Effector memory CD4-positive, alpha-beta T cell (primary cell): ENCODE measurements around the gene SMCO4.
"Not testable (repeated sequence)": the region's sequence is repeated elsewhere in the genome, so short reads cannot be mapped to it uniquely, and the experiment has no call there.

Experiments
- DNase-seq, 3 donors: peaks; one replicate each; pipeline ENCODE4 v3.0.0-alpha.2; 2020
- H3K27ac ChIP-seq: 2 replicates; pipeline ENCODE4 v1.7.0; 2013; ENCODE audit warnings: mild to moderate bottlenecking, low read length, moderate library complexity; ENCODE audit not compliant: insufficient read depth, poor library complexity, severe bottlenecking
- H3K27me3 ChIP-seq: replicated peaks from 2 replicates; pipeline ENCODE4 v1.7.0; 2013; ENCODE audit warnings: mild to moderate bottlenecking, low read length; ENCODE audit not compliant: insufficient read depth, control insufficient read depth, poor library complexity, severe bottlenecking
- H3K36me3 ChIP-seq: 2 replicates; pipeline ENCODE4 v1.7.0; 2013; ENCODE audit warnings: mild to moderate bottlenecking, low read length, moderate library complexity; ENCODE audit not compliant: control insufficient read depth, insufficient read depth
- H3K4me1 ChIP-seq: 2 replicates; pipeline ENCODE4 v1.7.0; 2013; ENCODE audit warnings: low read length, mild to moderate bottlenecking; ENCODE audit not compliant: control insufficient read depth, insufficient read depth, poor library complexity, severe bottlenecking
- H3K4me3 ChIP-seq: 2 replicates; pipeline ENCODE4 v1.7.0; 2013; ENCODE audit warnings: low read length, low read depth, mild to moderate bottlenecking; ENCODE audit not compliant: insufficient read depth, poor library complexity, severe bottlenecking
- H3K9me3 ChIP-seq: 2 replicates; pipeline ENCODE4 v1.7.0; 2013; ENCODE audit warnings: mild to moderate bottlenecking, low read length, moderate library complexity; ENCODE audit not compliant: control insufficient read depth

SMCO4 gene

DNA sequence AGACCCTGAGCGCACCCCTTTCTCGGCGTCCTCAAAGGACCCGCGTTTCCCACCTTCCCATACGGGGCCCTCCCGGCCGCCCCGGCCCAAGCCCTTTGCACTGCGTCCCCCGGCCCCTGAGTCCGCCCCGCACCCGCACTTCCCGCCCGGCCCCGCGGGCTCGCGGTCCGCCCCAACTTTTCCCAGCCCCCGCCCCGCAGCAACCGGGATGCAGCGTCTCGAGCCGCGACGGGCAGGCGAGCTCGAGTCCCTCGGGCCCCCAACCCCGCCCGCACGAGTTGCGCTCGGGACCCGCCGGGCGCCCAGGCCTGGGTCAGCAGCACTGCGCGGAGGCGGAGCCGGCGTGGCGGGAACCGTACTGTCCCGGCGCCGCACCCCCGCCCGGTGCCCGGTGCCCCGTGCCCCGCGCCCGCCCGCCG, 371 bp downstream of the SMCO4 start:
- H3K4me3 ChIP-seq = peak overlapping the region; percentile 85
- DNase-seq = no peak
- peak overlapping the region; percentile 57 for H3K27ac ChIP-seq
- H3K9me3 ChIP-seq = no peaks in the 10 kb centered on the region
- H3K36me3 ChIP-seq = no peaks in the 10 kb centered on the region
- H3K27me3 ChIP-seq = no peaks in the 10 kb centered on the region
- H3K4me1 ChIP-seq = peaks cover 10% of the 10 kb centered on the region

DNA sequence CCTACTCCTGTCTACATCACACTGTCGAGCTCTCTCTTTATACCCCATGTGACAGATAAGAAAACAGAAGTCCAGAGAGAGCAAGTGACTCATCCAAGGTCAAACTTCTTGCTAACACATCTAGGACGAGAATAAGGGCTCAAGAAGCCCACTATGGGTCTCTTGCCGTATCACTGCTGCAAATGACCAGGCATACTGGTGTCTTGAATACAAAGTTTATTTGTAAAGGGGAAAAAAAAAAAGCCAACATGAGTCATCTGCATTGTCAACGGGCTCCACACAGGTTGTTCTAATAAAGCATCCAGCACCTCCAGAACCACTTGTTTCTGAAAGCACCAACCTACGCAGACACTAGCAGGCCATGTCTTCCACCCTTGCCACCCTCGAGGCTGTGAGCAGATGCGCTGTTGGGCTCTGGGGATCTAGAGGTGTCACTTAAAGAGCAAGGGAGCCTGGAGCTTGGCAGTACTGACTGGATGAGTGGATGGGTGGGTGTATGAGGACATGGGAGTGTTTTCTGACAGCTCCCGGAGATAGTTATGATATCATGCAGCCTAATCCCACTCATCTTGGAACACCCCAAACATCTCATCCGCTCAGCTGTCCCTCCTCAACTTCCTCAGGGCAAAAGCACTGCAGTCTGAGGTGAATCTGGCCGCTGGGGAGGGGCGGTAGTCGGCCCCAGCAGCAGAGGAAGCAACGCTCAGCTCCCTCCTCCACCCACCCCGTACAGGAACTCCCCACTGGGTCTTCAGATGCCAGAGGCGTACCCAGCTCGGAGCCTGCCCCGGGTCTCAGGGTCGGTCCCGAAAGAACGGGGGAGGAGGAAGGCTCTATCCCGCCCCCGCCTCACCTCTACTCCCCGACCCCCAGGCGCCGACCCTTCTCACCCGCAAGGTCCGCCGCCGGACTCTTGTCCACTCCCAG, 1.0 kb downstream of the SMCO4 start:
- Histone ChIP-seq H3K36me3 (no peaks in the 10 kb centered on the region), H3K4me1 (peaks cover 10% of the 10 kb centered on the region), H3K4me3 (peak overlapping the region; percentile 85), H3K27ac (peak overlapping the region; percentile 57), H3K9me3 (no peaks in the 10 kb centered on the region), H3K27me3 (no peaks in the 10 kb centered on the region)
- peak; percentile 14 to 28 (median 15) for DNase-seq

DNA sequence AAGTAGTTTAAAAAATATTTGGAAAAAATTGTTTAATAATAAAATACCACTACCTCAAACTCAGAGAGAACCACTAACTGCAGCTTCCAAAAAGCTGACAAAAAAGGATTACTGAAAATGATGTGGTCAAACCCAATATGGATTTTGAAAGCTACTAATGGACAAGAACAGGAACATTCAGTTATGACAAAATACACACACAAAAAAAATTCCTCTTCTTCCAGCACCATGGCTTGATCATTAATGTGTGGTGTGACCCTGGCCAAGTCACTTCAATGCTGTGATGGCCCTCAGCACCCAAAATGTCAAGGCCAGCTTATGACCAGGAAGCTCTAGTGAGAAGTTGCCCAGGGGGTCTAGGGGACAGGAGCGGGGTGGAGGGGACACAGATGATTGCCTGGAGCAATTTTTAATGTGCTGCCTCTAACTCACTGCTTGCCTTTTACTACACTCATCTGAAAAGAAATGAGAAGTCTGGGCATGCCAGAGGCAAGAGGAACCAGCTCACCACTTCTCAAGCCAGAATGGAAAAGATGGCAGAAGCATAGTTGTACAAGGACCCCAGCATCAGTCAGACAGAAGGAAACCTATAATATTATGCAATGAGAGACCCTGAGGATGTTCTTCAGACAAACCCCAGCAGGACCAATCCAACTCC, 2.2 kb downstream of the SMCO4 start:
- Histone ChIP-seq H3K27ac (no peak overlapping the region), H3K9me3 (no peaks in the 10 kb centered on the region), H3K4me1 (peaks cover 10% of the 10 kb centered on the region), H3K27me3 (no peaks in the 10 kb centered on the region), H3K36me3 (no peaks in the 10 kb centered on the region), H3K4me3 (no peak overlapping the region)
- DNase-seq = no peak

DNA sequence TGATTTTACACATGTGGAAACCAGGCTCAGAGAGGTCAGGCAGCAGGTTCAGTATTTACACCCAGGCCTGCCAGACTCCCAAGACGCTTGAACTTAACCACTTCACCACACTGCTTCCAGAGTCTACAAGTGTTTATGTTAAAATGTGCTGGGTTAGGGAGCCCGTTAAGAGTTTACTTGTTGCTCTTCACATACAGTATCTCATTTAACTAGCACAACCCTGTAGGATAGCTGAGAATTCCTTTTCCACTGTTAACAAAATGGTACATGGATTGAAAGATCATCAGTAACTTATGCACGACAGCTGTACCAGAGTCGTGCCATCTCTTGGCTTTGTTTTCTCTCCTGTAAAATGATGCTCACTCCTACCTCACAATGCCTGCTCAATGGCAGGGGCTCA, 2.9 kb downstream of the SMCO4 start:
- H3K4me3 ChIP-seq = no peak overlapping the region
- peaks cover 10% of the 10 kb centered on the region for H3K4me1 ChIP-seq
- DNase-seq = no peak
- no peak overlapping the region for H3K27ac ChIP-seq
- H3K9me3 ChIP-seq = no peaks in the 10 kb centered on the region
- no peaks in the 10 kb centered on the region for H3K36me3 ChIP-seq
- no peaks in the 10 kb centered on the region for H3K27me3 ChIP-seq

DNA sequence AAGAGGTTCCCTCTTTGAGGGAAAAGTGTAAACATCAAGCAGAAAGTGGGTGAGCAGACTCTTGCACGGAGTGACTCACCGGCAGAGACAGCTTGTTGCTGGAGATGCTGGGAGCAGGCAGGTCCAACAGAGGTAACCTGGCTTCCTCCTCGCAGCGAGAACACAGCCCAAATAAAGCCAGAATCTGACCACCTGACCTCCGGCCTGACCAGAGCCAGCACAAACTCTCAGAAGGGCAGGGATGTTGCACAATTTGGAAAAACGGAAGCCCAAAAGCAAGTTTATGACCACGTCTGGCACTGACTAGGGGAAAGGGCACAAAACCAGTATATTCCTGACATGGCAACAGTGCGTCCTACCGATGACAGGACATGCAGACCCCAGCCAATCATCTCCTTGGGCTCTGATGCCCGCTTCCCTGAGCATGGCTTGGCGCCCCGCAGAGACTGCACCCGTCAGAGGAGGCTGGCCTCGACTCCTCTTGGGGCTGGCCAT, 5.4 kb downstream of the SMCO4 start:
- H3K27ac ChIP-seq = no peak overlapping the region
- H3K4me3 ChIP-seq = no peak overlapping the region
- H3K27me3 ChIP-seq = no peaks in the 10 kb centered on the region
- no peaks in the 10 kb centered on the region for H3K36me3 ChIP-seq
- H3K9me3 ChIP-seq = no peaks in the 10 kb centered on the region
- peaks cover 3% of the 10 kb centered on the region for H3K4me1 ChIP-seq
- DNase-seq = no peak

- H3K9me3 ChIP-seq = no peaks in the 10 kb centered on the region
- no peak overlapping the region for H3K4me3 ChIP-seq
- no peak for DNase-seq
- H3K36me3 ChIP-seq = no peaks in the 10 kb centered on the region
- no peak overlapping the region for H3K27ac ChIP-seq
- no peaks in the 10 kb centered on the region for H3K27me3 ChIP-seq
- H3K4me1 ChIP-seq = no peaks in the 10 kb centered on the region
These were observed 6.1 kb downstream of the SMCO4 start for GRCh38 chr11:93537049-93537448.

DNA sequence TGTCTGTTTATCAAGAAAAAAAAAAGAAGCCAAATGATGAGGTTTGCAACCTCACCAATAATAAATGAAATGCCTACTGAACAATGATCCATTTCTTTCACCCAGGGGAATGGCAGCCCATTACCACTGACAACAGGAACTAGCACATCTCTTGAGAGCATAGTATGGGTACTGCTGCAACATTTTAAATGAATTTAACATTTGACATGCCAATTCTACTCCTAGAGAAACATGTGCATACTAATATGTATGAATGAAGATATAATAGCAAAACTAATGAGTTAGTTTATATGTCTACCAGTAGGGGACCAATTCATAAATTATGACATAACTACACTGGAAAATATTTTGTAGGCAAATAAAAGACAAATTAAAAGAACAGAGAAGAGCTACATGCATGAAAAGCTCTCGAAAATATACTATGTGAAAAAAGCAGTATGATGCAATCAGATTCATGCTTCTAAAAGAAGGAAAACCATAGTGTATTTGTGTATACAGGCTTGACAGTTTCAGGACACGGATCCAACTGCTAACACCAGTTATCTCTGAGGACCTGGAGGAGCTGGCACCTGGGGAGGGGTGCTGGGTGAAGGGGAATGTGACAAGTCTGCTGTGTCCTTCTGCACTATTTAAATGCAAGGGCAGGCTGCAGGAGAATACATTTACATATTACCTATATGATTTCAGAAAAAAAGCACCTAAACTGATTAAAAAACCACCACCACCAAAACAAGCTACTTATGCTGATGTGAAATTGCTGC, 6.9 kb downstream of the SMCO4 start:
- no peaks in the 10 kb centered on the region for H3K9me3 ChIP-seq
- H3K27ac ChIP-seq = no peak overlapping the region
- H3K27me3 ChIP-seq = no peaks in the 10 kb centered on the region
- no peaks in the 10 kb centered on the region for H3K4me1 ChIP-seq
- no peak for DNase-seq
- H3K4me3 ChIP-seq = no peak overlapping the region
- H3K36me3 ChIP-seq = no peaks in the 10 kb centered on the region

DNA sequence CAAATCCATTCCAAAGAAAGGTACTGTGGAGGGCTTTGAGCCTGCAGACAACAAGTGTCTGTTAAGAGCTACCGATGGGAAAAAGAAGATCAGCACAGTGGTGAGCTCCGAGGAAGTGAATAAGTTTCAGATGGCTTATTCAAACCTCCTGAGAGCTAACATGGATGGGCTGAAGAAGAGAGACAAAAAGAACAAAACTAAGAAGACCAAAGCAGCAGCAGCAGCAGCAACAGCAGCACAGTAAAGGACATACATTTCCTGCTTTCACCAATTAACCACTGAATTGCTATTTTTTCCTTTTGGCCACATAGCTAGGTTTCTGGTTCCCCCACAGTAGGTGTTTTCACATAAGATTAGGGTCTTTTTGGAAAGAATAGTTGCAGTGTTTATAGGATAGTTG, 7.6 kb downstream of the SMCO4 start:
- H3K27ac ChIP-seq, H3K36me3 ChIP-seq, DNase-seq, H3K27me3 ChIP-seq, H3K4me3 ChIP-seq, H3K4me1 ChIP-seq, H3K9me3 ChIP-seq: not testable (repeated sequence)

GRCh38 chr11:93532806-93533205, 10.4 kb downstream of the SMCO4 start:
- Histone ChIP-seq H3K4me1 (peaks cover 7% of the 10 kb centered on the region), H3K27ac (no peak overlapping the region), H3K4me3 (no peak overlapping the region), H3K36me3 (no peaks in the 10 kb centered on the region), H3K27me3 (no peaks in the 10 kb centered on the region), H3K9me3 (no peaks in the 10 kb centered on the region)
- no peak for DNase-seq
